GM18907 (cell line): ENCODE measurements around the gene TCERG1L.
"Not testable (repeated sequence)": the region's sequence is repeated elsewhere in the genome, so short reads cannot be mapped to it uniquely, and the experiment has no call there.

Experiments
- ATAC-seq: cut with Tn5 transposase; IDR thresholded peaks from one replicate; pipeline ENCODE4 v1.9.1; 2021; ENCODE audit warnings: mild to moderate bottlenecking, moderate library complexity; ENCODE audit not compliant: unreplicated experiment

Gene TCERG1L

DNA sequence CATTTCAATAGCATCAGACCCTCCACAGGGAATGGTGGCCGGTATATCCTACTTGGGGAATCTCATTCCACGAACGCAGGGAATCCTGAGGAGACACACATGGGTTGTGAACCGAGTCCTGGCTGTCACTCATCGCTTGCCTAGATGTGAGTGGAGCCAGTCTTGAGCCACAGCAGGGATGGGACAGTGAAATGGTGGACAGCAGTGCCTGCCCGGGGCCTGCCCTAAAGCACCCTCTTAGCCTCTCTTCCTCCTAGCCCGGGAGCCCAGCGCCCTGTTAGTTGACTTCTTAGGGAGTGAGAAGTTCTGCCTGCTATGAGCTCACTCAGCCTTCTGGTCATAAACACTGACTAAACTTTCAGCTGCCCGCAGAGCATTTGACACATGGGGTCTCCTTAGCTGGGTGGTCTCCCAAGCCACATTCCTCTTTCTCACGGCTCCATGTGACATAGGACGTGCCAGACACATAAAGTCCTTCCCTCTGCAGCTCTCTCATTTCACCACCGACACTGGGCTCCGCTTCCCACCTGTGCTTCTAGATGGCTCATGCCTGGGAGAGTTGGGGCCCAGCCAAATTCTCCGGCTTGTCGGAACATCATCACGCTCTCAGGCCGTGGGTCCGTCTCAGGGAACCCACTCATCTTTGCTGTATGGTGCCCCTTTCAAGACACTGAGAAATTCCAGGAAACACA is 60.9 kb downstream of the TCERG1L start:
- ATAC-seq: no peak

DNA sequence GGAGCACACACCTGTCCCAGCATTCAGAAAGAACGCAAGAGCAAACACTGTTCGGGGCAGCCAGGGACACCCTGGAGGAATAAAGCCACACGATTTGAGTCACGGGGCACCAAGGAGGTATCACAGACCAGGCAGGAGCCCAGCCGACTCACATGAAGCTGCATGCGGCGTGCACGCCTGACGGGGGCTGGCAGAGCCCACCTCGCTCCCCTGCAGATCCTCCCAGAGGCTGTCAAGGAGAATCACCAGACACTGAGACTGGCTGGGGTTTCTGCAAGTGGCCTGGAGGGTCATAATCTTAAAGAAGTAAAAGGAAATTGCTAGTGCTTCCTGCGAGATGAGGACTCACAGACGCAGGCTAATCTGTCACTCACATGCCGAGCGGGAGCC is 61.6 kb downstream of the TCERG1L start:
- no peak for ATAC-seq

DNA sequence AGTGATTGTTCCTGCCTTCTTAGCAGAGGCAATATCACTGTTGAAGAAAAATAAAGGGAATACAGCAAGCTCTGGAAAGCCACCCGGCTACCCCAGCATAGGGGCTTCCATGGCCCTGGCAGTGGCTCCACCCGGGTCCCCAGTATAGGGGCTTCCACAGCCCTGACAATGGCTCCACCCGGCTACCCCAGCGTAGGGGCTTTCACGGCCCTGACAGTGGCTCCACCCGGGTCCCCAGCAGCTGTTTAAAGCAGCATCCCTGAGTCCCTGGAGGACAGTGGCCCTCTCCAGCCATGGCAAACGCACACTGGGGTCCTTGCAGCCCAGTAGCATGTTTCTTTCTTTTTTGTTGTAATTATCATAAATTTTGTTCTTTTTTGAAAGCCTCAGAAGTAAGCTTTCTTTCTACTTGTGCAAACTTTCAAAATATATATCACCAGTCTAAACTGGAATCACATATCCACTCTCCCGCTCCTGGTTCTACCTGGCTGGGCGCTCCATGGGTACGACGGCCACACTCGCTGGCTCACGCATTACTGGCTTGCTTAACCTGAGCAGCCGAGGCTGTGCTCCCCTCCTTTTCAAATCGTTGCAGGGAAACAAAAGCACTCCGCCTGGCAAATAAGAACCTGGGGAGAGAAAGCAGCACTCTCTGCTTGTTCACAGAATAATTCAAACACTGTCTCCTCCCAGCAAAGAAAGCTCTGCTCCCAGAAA is 62.1 kb downstream of the TCERG1L start:
- no peak for ATAC-seq

DNA sequence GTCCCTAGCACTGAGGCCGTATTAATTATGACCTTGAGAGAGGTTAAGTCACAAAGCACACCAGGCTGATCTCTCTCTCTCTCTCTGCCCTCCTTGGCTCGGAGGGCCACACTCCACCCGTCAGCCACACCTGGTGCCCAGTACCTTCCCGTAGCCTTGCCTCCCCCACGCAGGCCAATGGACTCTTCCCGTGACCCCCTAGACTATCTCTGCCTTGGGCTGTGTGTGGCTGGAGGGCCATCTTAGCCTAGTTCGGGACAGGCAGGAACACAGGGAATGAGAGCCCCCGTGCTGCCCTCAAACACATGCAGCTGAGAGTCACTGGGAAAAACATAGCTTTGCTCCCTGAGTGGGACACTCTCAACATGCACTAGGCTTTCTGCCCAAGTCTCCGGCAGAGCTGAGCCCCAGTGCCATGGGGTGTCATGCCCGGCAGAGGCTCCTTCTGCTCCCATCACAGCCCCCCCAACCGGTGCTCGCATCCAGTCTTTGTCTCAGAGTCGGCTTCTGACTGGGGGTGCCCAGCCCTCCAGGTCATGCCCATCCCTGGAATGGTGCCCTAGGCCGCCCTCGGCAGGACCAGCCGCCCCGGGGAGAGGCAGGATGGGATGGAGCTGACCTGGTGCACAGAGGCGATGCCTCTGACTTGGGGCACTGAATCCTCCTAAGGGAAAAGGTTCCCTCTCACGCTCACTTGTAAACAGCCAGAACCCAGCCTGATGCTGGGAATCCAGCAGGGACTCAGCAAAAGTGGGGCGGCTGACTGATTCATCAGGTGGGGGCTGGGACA is 63.0 kb downstream of the TCERG1L start:
- ATAC-seq: no peak

DNA sequence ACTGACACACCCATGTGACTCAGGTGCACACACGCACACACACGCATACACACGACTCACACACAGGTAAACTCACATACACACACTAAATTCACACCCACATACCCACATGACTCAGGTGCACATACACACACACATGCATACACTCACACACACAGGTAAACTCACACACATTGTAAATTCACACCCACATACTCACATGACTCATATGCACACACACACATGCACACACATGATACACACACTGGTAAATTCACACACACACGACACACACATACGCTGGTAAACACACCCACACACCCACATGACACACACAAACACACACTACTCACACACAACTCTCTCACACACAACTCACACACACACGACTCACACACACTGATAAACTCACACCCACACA is 63.6 kb downstream of the TCERG1L start:
- ATAC-seq: no peak

DNA sequence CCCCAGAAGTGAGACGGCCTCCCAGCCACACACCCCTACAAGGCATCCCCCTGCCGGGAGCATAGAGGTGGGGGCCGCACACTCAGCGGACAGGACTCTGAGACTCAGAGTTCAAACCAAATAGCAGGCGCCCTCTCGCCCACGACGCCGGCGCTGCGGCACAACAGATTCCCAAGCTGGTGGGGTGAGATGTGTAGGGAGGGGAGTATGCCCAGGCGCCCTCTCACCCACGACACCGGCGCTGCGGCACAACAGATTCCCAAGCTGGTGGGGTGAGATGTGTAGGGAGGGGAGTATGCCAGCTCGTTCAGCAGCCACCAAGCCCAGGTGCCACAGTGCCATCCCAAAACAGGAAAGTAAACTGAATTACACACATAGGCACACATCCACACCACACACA is 64.7 kb downstream of the TCERG1L start:
- no peak for ATAC-seq

DNA sequence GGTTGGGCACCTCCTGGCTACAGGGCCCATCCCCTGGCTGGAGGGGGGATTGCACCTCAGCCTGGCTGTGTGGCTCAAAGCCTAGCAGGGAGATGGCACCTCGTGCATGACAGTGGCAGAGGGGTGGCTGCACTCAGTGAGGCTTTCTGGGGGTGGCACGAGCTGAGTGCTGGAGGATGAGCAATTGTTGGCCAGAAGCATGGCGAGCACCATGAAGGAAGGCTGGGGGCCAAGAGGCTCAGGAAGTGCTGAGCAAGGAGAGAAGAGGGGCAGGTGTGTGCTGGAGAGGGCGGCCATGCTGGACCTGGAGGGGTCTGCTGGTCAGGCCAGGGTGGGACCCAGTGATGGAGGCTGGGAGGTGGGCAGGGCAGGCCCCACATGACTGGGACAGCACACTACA is 65.4 kb downstream of the TCERG1L start:
- no peak for ATAC-seq

DNA sequence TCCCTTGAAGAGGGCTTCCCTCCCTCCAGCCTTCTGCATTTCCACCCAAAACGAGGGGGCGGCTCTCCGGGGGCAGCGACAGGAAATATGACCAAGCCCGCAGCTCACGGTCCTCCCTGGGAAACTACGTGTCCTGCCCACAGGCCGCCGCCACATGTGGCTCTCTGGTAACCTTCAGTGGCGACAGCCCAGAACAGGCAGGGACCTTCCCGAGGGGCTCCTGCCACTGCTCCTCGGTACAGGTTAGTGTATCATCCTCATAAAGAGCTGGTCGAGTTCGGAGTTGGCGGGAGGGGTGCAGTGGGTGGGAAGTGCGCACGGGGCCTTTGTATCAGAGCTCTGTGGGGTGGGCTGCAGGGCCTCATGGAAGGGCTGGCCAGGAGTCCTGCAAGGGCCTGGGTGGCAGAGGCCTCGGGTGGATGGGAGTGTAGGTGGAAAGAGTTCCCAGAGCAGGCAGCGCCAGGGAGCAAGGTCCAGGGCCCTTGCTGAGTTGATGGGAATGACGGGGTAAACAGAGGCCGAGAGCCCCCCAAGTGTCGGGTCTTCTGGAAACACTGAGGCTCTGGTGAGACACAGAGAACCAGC is 66.0 kb downstream of the TCERG1L start:
- ATAC-seq: no peak

DNA sequence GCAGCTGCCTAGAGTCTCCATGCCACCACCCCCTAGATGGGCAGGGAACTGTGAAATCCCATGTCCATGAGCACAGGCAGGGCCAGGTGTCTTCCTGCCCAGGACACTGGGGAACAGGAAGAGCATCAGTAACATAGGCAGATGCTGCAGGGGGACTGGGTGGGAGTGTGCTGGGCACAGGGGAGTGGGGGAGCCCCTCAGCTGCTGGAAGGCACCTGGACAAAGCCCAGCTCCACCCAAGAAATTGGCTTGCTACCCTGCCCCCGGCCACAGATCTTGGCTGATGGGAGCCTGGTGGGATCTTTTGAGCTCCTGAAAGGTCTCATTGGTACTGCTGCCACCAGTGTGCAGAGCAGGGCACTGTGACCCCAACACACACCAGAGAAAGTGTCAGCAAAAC is 66.7 kb downstream of the TCERG1L start:
- ATAC-seq: no peak

DNA sequence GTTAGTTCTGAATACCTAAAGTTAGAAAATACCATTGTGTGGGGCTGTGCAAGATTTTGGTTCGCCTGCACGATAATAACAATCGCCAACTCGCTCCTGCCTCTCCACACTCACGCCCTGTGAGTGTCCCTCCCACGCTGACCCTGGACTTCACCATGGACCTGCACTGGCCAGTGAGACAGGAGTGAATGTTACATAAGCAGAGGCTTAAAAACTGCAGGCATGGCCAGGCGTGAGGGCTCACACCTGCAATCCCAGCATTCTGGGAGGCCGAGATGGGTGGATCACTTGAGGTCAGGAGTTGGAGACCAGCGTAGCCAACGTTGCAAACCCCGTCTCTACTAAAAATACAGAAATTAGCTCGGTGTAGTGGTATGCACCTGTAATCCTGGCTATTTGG is 68.4 kb downstream of the TCERG1L start:
- ATAC-seq: no peak

DNA sequence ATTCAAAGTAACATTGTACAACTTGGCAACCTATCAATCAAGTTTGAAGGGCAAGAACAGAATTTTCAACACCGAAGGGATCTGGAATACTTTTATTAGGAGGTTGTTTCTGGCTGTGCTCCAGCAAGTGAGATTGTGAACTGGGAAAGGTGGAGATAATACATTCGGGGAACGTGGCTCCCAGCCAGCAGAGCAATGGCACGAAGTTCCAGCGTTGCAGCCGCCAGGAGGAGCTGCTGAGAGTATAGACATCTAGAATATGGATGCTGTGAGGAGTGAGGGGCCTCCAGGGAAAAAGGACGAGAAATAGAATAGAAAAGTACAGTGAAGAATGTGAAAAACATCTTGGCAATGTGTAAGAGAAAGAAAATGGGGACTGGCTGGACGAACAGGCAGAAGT is 69.5 kb downstream of the TCERG1L start:
- ATAC-seq: no peak

DNA sequence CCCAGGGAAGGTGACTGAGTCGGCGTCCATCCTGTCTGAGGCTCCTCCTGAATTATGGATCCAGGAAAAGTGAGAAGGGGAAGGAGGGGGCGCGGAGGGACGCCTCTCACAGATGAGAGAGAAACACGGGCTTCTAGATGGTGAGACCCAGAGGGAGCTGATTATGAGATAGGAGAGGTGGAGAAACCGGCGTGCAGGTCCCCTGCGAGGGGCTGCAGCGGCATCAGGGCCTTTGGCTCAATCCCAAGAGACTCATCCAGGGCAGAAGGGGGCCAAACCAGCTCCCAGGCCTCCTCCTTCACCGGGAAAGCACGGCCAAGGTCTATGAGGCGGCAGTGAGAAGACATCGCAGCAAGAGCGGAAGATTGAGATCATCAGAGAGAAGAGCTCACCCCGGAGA is 70.8 kb downstream of the TCERG1L start:
- ATAC-seq: no peak

DNA sequence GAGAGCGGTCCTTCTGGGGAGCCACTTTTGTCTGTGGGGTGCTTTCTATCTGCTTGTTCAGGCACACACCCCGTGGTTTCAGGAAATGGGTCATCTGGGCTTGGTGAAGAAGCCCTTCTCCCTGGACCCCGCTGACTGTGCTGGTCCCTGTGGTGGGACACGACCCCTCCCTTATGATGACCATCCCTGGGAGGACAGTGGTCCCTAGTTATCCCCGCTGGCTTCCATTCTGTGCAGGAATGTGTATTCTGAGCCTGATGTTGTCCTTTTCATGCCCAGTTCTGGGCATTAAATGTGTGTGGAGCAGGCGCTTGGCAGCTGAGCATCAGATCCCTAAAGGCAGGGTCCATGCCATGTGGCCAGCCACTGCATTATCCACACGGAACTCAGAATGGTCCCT is 71.6 kb downstream of the TCERG1L start:
- ATAC-seq: no peak

DNA sequence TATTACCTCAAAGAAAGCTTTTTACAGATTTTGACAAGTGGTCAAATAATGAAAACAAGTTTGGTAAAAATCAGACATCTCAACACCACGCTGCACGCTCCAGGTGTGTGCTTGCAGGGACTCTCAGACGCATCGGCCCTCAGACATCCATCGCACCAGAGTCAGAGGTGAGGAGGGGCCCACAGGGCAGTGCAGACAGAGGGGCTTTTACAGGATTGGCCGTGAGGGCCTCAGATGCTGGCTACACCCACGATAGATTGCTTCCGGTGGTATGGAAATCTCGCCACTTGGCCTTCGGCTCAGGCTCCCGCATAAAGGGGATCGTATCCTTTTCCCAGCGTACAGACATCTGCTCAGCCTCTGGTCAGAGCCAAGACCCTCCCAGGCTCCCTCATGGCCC is 72.1 kb downstream of the TCERG1L start:
- no peak for ATAC-seq

DNA sequence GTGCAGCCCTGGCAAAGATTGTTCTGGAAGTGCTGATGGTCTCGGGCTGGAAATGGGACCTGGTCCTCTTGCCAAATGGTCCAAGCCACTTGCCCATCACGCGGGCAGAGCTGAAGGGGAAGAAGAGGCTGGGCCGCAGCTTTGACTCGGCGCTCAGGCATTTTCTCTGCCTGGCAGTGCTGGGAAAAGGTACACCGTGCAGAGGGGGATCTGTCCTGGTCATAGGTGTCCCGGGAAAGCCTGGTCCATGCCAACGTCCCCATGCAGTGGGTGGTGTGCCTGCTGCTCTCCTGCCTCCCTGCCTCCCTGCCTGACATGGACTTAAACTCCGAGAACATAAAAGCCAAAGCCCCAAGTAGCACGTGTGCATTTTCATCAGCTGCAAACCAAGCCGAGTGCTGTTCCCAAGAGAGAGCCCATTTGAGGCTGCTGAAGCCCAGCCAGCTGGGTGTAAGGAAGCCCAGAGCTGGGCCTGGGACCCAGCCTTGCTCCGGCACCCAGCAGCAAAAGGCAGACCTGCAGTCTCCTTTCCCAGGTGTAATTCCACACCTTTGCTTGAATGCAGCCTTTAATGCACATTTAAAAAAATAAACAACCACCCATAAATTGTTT is 72.7 kb downstream of the TCERG1L start:
- no peak for ATAC-seq

DNA sequence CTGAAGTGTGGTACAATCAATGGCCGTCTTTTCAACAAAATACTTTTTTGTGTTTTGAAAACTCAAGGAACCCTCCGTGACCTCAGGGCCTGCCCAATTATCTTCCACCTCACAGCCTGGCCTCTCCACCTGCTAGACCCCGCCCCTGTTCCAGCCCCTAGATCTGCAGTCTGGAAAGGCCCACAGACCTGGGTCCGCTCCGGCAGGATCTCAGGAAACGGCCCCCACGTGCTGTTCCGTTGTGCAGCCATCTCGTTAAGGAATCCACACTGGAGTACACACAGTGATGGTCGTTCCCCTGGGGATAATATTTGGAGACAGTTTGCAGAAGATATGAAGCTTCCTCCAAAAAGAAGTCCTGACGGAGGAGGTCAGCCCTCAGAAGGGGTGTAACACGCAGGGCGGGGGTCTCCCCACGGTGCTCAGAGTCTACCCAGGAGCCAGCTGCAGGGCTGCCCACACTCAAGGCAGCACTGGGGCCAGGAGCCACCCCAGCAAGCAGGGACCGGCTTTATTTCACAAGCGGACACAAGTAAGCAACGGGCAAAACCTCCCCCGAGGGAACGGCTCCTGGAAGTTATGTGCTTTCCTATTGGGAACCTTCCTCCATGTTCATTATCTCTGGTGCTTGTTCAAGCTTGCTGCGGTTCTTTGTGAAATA is 73.4 kb downstream of the TCERG1L start:
- no peak for ATAC-seq

DNA sequence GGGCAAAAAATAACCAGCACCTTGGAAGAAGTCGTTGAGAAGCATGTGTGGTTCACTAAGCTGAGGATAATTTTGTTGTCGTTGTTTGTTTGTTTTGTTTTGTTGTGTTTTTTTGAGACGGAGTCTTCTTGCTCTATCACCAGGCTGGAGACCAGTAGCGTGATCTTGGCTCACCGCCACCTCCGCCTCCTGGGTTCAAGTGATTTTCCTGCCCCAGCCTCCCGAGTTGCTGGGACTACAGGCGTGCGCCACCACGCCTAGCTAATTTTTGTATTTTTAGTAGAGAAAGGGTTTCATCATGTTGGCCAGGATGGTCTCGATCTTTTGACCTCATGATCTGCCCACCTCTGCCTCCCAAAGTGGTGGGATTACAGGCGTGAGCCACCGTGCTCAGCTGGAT is 76.9 kb downstream of the TCERG1L start:
- ATAC-seq: not testable (repeated sequence)

DNA sequence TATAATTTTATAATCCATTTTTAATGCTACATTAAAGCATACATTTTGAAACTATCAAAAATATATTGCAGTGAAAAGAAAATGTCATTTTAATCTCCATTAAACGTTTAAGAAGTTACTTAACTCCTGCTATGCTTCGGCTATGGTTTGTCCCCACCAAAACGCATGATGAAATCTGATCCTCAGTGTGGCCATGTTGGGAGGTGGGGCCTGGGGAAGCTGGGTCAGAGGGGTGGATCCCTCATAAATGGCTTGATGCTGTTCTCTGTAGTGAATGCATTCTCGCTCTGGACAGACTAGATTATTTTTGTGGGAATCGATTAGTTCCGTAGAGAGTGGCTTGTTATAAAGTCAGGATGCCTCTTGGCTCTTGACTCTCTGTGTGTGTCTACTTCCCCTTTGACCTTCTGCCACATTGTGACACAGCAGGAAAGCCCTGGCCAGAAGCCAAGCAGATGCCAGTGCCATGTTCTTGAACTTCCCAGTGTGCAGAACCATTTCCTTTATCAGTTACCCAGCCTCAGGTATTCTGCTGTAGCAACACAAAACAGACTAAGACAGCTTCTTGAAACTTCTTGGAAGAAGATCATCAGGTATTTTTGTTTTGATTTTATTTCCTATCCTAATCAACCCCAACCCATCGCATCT is 77.8 kb downstream of the TCERG1L start:
- no peak for ATAC-seq

DNA sequence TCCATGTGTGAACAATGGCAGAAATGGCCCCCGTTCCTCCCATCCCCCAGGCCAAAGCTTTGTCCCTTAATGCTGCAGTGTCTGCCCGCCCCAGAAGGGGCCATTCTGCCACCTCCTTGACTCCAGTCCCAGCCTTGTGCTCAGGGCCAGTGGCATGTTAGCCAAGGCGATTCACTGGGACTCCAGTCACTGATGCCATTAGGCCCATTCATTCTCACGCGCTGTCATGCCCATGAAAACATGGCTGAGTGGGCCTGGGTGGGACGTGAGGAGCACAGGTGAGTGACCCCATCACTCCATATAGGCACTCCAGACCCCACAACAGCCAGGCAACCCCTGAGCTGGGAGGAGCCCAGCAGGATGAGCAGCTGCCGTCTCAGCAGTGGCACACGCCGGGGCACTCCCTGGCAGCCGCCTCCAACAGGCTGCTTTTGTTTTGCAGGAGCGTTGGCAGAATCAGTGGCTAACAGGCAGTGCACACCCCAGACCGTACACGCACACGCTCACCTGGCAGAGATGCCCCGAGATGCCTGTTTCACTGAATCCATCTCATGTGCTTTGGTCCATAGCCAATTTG is 79.5 kb downstream of the TCERG1L start:
- no peak for ATAC-seq
